HG02970 (cell line): ENCODE data around the gene RAI14.

Experiments
- ATAC-seq: cut with Tn5 transposase; IDR thresholded peaks from one replicate; pipeline ENCODE4 v1.9.1; 2021; ENCODE audit warnings: mild to moderate bottlenecking, moderate library complexity, moderate number of reproducible peaks; ENCODE audit not compliant: unreplicated experiment, low FRiP score

RAI14 gene

GRCh38 chr5:34843497-34843896, 187.4 kb downstream of the RAI14 start:
- ATAC-seq, result no peak

- ATAC-seq, result no peak
These were observed 188.0 kb downstream of the RAI14 start for GRCh38 chr5:34844106-34844505.

GRCh38 chr5:34844999-34845398, 188.9 kb downstream of the RAI14 start:
- ATAC-seq, result no peak

GRCh38 chr5:34847056-34847455, 190.9 kb downstream of the RAI14 start:
- no peak for ATAC-seq

- no peak for ATAC-seq
These were observed 191.4 kb downstream of the RAI14 start for GRCh38 chr5:34847552-34847951.

- ATAC-seq, result no peak
These were observed 192.1 kb downstream of the RAI14 start for GRCh38 chr5:34848230-34848629.

- no peak for ATAC-seq
These were observed 193.1 kb downstream of the RAI14 start for GRCh38 chr5:34849253-34849652.

GRCh38 chr5:34854459-34855174, 198.5 kb downstream of the RAI14 start:
- ATAC-seq, result peak; percentile 61

DNA sequence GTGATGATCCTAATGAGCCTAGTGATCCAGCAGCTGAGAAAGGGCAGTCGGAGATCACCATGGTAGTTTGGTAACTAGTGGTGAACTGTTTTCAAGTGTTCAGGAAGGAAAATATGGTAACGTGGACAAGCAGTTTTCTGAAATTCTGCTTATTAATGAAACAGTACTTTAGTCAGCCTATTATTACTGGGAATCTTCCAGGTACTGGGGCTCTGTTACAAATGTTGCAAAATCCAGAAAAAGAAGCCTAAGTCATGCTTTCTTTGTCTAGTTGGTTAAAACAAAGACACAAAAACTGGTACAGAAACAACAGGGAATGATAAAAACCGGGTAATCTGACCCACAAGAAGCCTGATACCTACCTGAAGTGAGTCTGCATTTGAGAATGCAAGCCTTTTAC, 201.0 kb downstream of the RAI14 start:
- ATAC-seq, result no peak

DNA sequence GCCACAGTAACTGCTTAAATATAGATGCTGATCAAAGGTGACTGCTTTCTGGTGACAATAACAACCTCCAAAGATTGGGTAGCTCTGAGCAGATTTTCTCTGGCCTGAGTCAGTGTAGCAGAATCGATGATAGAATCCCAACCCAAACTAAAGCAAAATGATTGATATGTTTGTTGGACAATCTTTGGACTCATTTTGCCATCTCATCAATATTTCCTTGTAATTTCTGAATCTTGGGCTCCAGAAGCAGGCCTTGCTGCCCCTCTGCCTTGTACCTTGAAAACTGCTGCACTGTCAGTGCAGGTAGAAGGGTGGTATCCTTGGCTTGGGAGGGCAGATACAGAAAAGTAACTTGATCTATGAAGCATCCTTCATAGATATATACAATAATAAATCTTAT, 201.8 kb downstream of the RAI14 start:
- no peak for ATAC-seq

- ATAC-seq, result no peak
These were observed 202.7 kb downstream of the RAI14 start for GRCh38 chr5:34858790-34859189.

GRCh38 chr5:34859253-34859652, 203.1 kb downstream of the RAI14 start:
- ATAC-seq, result no peak

GRCh38 chr5:34863946-34864345, 207.8 kb downstream of the RAI14 start:
- ATAC-seq, result no peak

DNA sequence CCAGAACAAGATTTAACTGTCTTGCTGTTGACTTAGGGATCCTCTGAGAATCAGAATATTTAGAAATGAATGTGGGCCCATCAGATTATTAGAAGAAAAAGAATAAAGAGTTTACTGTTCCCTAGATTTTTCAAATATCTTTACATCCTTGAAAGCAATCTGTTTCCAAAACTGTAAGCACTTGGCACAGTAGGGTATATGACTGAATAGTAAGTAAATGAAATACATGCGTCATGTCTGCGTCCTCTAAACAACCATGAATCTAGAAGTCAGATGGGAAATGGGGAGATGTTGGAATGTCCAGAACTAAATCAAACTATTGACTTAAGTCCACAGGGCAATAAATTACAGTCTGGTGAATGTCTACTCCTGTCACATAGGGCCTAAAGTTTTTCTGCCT, 209.0 kb downstream of the RAI14 start:
- ATAC-seq, result no peak

DNA sequence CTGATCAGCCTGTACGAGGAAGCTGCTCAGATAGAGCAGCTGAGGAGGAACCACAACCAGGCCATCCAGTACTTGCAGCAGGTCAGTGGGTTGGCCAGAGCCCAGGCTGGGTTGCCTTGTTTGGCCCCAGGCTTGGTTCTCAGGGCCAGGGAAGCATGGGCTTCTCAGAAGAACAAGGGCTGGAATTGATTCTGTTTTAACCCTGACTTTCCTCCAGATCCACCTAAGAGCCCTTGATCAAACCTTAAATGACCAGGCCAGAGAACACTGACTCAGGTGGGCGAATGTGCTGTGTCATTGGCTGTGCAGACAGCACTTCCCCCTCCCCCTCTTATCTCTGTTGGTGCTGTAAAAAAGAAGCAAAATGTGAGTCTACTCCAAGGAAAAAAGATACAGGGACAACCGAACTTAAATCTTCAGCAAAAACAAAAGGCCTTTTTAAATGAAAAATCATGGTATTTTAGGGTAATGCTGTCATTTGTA, 210.9 kb downstream of the RAI14 start:
- no peak for ATAC-seq

GRCh38 chr5:34867660-34868059, 211.5 kb downstream of the RAI14 start:
- ATAC-seq, result no peak

GRCh38 chr5:34868791-34869190, 212.7 kb downstream of the RAI14 start:
- ATAC-seq, result no peak

- no peak for ATAC-seq
These were observed 213.1 kb downstream of the RAI14 start for GRCh38 chr5:34869256-34869655.

DNA sequence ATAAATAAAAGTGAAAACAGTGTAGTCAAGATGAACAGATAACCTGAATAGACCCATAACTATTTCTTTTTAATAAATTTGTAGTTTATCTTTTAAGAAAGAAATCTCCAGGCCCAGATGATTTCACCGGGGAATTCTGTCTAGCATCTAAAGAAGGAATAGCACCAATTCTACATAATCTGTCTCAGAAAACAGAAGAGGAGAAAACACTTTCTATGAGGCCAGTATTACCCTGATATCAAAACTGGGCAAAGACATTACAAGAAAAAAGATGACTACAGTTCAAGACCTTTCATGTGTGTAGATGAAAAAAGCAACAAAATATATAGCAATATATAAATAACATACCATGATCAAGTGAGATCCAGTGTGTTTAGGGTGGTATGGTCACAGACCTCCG, 214.3 kb downstream of the RAI14 start:
- no peak for ATAC-seq

GRCh38 chr5:34876275-34876674, 220.1 kb downstream of the RAI14 start:
- no peak for ATAC-seq

DNA sequence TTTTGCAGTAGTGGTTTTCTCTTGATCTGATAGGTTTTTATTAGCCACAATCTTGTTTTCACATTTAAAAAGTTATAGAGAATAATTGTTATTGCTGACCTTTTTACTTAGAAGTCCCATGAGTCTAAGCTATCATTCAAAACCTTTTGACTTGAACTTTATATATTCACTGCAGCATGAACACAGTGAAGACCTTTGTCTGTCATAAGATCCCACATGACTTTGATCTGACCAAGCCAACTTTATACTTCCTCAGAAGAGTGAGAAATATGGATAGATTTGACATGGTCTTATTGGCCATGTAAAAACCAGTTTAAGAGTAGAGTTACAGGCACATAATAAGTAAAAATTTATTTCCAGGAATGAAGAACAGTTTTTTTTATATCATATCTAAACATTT, 225.1 kb downstream of the RAI14 start:
- no peak for ATAC-seq
